Mammary epithelial cell (primary cell): ENCODE measurements around the gene PRDM7.
"Not testable (repeated sequence)": the region's sequence is repeated elsewhere in the genome, so short reads cannot be mapped to it uniquely, and the experiment has no call there.

Experiments
- EZH2 ChIP-seq: IDR thresholded peaks from 2 replicates; pipeline ENCODE4 v1.6.1; 2012; ENCODE audit warnings: low read length, inconsistent platforms, borderline replicate concordance
- TF ChIP-seq, protein P1 (sequence below), 2 donors: IDR thresholded peaks in 1 of 2; conservative IDR thresholded peaks in 1 of 2; 2 replicates each; pipeline ENCODE4 v1.5.1; 2011 to 2012; ENCODE audit warnings: inconsistent platforms in 2 of 2, low read length in 2 of 2, mild to moderate bottlenecking in 2 of 2, control low read depth in 1 of 2, low read depth in 1 of 2; ENCODE audit not compliant: insufficient read depth in 1 of 2; ENCODE audit errors: extremely low read depth in 1 of 2

DNA sequence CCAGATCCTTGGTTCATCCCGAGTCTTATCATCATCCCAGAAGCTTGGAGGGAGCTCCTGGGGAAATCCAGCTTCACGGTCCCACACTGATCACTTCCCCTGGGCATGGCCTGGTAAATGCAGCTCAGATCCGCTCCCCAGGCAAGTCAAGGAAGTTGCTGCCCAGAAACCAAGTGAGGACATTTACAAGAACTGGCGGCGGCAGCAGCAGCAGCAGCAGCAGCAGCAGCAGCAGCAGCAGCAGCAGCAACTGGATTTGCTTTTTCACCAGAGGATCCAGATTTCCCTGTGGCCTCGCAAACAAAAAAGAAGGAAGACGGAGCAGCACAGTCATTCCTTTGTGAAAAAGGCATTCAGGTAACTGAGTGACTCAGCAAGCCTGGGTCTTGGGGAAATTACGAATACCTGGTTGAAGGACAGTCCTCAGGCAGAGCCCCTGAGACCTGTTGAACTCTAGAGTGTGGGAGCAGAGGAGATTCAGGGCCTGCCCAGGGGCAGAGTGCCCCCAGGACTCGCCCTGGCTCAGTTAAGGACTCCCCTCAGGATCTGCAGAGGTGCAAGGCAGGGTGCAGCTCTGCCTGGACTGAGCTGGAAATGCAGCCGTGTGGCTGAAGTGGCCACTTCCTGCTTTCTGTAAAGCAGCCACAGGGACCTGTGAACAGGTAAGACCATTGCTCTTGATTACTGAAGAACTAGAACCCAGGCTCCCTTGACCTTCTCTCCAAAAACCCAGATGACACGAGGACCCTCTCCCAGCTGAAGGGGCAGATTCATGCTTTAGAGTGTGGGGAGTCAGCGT is 25.2 kb upstream of the PRDM7 start:
- TF ChIP-seq, protein P1, sequence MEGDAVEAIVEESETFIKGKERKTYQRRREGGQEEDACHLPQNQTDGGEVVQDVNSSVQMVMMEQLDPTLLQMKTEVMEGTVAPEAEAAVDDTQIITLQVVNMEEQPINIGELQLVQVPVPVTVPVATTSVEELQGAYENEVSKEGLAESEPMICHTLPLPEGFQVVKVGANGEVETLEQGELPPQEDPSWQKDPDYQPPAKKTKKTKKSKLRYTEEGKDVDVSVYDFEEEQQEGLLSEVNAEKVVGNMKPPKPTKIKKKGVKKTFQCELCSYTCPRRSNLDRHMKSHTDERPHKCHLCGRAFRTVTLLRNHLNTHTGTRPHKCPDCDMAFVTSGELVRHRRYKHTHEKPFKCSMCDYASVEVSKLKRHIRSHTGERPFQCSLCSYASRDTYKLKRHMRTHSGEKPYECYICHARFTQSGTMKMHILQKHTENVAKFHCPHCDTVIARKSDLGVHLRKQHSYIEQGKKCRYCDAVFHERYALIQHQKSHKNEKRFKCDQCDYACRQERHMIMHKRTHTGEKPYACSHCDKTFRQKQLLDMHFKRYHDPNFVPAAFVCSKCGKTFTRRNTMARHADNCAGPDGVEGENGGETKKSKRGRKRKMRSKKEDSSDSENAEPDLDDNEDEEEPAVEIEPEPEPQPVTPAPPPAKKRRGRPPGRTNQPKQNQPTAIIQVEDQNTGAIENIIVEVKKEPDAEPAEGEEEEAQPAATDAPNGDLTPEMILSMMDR (conservative IDR thresholded peaks at IDR 0.05 in 1 of 2, IDR thresholded peaks at IDR 0.05 in 1 of 2; ENCODE audit: extremely low read depth in 1 of 2, insufficient read depth in 1 of 2, low read depth in 1 of 2, low read length in 2 of 2), result not testable (repeated sequence)
- not testable (repeated sequence) for TF ChIP-seq EZH2
